Esophagus squamous epithelium (tissue), 5 donors: ENCODE results near the gene SETMAR. TPM values are rescaled to one million over a fixed set of nuclear protein-coding genes. Genes with fewer than 3 reads are reported as not detected.

ENCODE experiments used
- DNase-seq: peaks from one replicate; lab custom pipeline; 2025; lab: John Stamatoyannopoulos, UW
- H3K27ac ChIP-seq, 4 donors: fragments of 200-600 bp; sonication (generic); one replicate each; pipeline ENCODE4 v1.5.1; 2016 to 2019; ENCODE audit warnings: mild to moderate bottlenecking in 1 of 4
- H3K27me3 ChIP-seq, 4 donors: fragments of 200-600 bp; sonication (generic); 1 replicate in 3 of 4; 2 replicates in 1 of 4; pipeline versions ENCODE4 v1.5.1 to v1.6.0; 2017 to 2021; ENCODE audit warnings: antibody characterized with exemption in 1 of 4
- H3K36me3 ChIP-seq, 3 donors: fragments of 200-600 bp; sonication (generic); one replicate each; pipeline ENCODE4 v1.5.1; 2016 to 2019
- H3K4me1 ChIP-seq, 3 donors: fragments of 200-600 bp; sonication (generic); one replicate each; pipeline ENCODE4 v1.5.1; 2017 to 2019
- H3K4me3 ChIP-seq, 4 donors: fragments of 200-600 bp; sonication (generic); 1 replicate in 3 of 4; 2 replicates in 1 of 4; pipeline ENCODE4 v1.5.1; 2016 to 2019; ENCODE audit warnings: mild to moderate bottlenecking in 2 of 4, moderate library complexity in 1 of 4
- H3K9me3 ChIP-seq, 3 donors: fragments of 200-600 bp; sonication (generic); one replicate each; pipeline ENCODE4 v1.5.1; 2016 to 2019
- CTCF ChIP-seq, 6 experiments: fragments of 450-650 bp in 4 of 6; fragments of 200-600 bp in 2 of 6; sonication (generic) in 2 of 6; IDR thresholded peaks; one replicate each; pipeline ENCODE4 v1.5.1; 2016 to 2019; ENCODE audit warnings: antibody characterized with exemption in 6 of 6, mild to moderate bottlenecking in 4 of 6, moderate library complexity in 4 of 6
- POLR2A ChIP-seq, 4 donors: fragments of 450-650 bp; IDR thresholded peaks; one replicate each; pipeline ENCODE4 v1.6.1; 2017; ENCODE audit warnings: antibody characterized with exemption in 4 of 4, mild to moderate bottlenecking in 4 of 4, moderate library complexity in 3 of 4
- WGBS, 2 donors: methylation state at CpG; one replicate each; pipeline ENCODE4 v1.1.5; 2018; 5-methylcytosine and 5-hydroxymethylcytosine counted together
- intact Hi-C: fragments of 100-400 bp; cut with DNase I; formaldehyde crosslinking; loops from one replicate; pipeline ENCODE4 v1.15.0; 2022
- total RNA-seq, 4 donors: library from RNA; depleted of rRNA; stranded (reverse); fragments of >200 nt; gene quantifications; one replicate each; pipeline ENCODE4 v1.1.0, GENCODE V29; 2016
- donor health status: DM: yes; HTN: yes; CAD: no.

Gene SETMAR
- total RNA-seq, 4 donors from 2014 or later, result 11.4 to 28.6 (median 16.0) TPM

GRCh38 chr3:4356546-4357410 lies 53.6 kb downstream of the SETMAR start:
- intact Hi-C loops, result no loop called here
- no peak for TF ChIP-seq CTCF (IDR thresholded peaks at IDR 0.05)
- no peak for TF ChIP-seq POLR2A (IDR thresholded peaks at IDR 0.05)
- Histone ChIP-seq H3K4me1 (peaks cover 0 to 15% (median 0%) of the 10 kb centered on the region in 3 donors), H3K4me3 (no peak overlapping the region), H3K36me3 (peaks cover 0 to 12% (median 0%) of the 10 kb centered on the region in 3 donors), H3K27ac (no peak overlapping the region), H3K27me3 (no peaks in the 10 kb centered on the region), H3K9me3 (no peaks in the 10 kb centered on the region)
- WGBS, 2 donors, result 67 to 68% methylated on average over 10 of the region's 10 CpGs
- DNase-seq, result no peak

- WGBS, 2 donors, result 72 to 87% methylated on average over 4 of the region's 4 CpGs
- peaks cover 0 to 16% (median 0%) of the 10 kb centered on the region in 3 donors for H3K36me3 ChIP-seq
- no peak overlapping the region for H3K4me3 ChIP-seq
- no peak overlapping the region for H3K27ac ChIP-seq
- H3K9me3 ChIP-seq, result no peaks in the 10 kb centered on the region
- intact Hi-C loops, result no loop called here
- TF ChIP-seq POLR2A (IDR thresholded peaks at IDR 0.05) (no peak), CTCF (IDR thresholded peaks at IDR 0.05) (no peak)
- H3K27me3 ChIP-seq, result no peaks in the 10 kb centered on the region
- DNase-seq, result no peak
- H3K4me1 ChIP-seq, result peaks cover 0 to 15% (median 0%) of the 10 kb centered on the region in 3 donors
These were observed 55.1 kb downstream of the SETMAR start for GRCh38 chr3:4358273-4358672.

GRCh38 chr3:4359805-4360502 lies 56.8 kb downstream of the SETMAR start:
- 81 to 92% methylated on average over 12 of the region's 12 CpGs for WGBS, 2 donors
- peaks cover 0 to 16% (median 0%) of the 10 kb centered on the region in 3 donors for H3K36me3 ChIP-seq
- no peaks in the 10 kb centered on the region for H3K9me3 ChIP-seq
- intact Hi-C loops, result no loop called here
- no peak overlapping the region for H3K27ac ChIP-seq
- no peak overlapping the region for H3K4me3 ChIP-seq
- H3K4me1 ChIP-seq, result peaks cover 0 to 15% (median 0%) of the 10 kb centered on the region in 3 donors
- no peaks in the 10 kb centered on the region for H3K27me3 ChIP-seq
- TF ChIP-seq POLR2A (IDR thresholded peaks at IDR 0.05) (no peak), CTCF (IDR thresholded peaks at IDR 0.05) (no peak)
- no peak for DNase-seq

- DNase-seq, result no peak
- Histone ChIP-seq H3K4me3 (no peak overlapping the region), H3K27me3 (no peaks in the 10 kb centered on the region), H3K27ac (no peak overlapping the region), H3K4me1 (peaks cover 0 to 8% (median 0%) of the 10 kb centered on the region in 3 donors), H3K9me3 (no peaks in the 10 kb centered on the region), H3K36me3 (peaks cover 0 to 16% (median 0%) of the 10 kb centered on the region in 3 donors)
- 87 to 94% methylated on average over 6 of the region's 6 CpGs for WGBS, 2 donors
- no peak for TF ChIP-seq POLR2A (IDR thresholded peaks at IDR 0.05)
- no peak for TF ChIP-seq CTCF (IDR thresholded peaks at IDR 0.05)
- intact Hi-C loops, result no loop called here
These were observed 57.6 kb downstream of the SETMAR start for GRCh38 chr3:4360817-4361216.

- H3K27me3 ChIP-seq, result no peaks in the 10 kb centered on the region
- TF ChIP-seq CTCF (IDR thresholded peaks at IDR 0.05) (no peak), POLR2A (IDR thresholded peaks at IDR 0.05) (no peak)
- no peaks in the 10 kb centered on the region for H3K4me1 ChIP-seq
- peaks cover 0 to 16% (median 0%) of the 10 kb centered on the region in 3 donors for H3K36me3 ChIP-seq
- H3K9me3 ChIP-seq, result no peaks in the 10 kb centered on the region
- WGBS, 2 donors, result 90 to 95% methylated on average over 2 of the region's 2 CpGs
- intact Hi-C loops, result no loop called here
- no peak for DNase-seq
- H3K27ac ChIP-seq, result no peak overlapping the region
- no peak overlapping the region for H3K4me3 ChIP-seq
These were observed 59.4 kb downstream of the SETMAR start for GRCh38 chr3:4362523-4362922.
